Activated T-cell treated with anti-CD3 and anti-CD28 coated beads, Interleukin-2, amount 50 U/mL, for 72 hours (primary cell): ENCODE results near the gene PARM1. TPM values are rescaled to one million over a fixed set of nuclear protein-coding genes. Genes with fewer than 3 reads are reported as not detected.

Experiments used
- ATAC-seq, 2 donors: fragments of 150-1000 bp; cut with Tn5 transposase; replicated peaks in 1 of 2; 2 replicates each; pipeline ENCODE4 v1.10.0; 2021; ENCODE audit warnings: moderate library complexity in 2 of 2, mild to moderate bottlenecking in 1 of 2
- DNase-seq, 2 donors: peaks; one replicate each; pipeline ENCODE4 v3.0.0; 2021 to 2022; ENCODE audit warnings: mixed read lengths in 1 of 2
- H3K27ac Mint-ChIP-seq: one replicate; pipeline ENCODE4 v1.8.0; 2022; ENCODE audit warnings: mild to moderate bottlenecking, moderate library complexity, mixed read lengths
- H3K27me3 Mint-ChIP-seq: one replicate; pipeline ENCODE4 v1.8.0; 2022; ENCODE audit warnings: low read depth, mixed read lengths
- H3K36me3 Mint-ChIP-seq, 2 donors: one replicate each; pipeline ENCODE4 v1.8.0; 2022; ENCODE audit warnings: mixed read lengths in 2 of 2, mild to moderate bottlenecking in 1 of 2; ENCODE audit not compliant: insufficient read depth in 2 of 2
- H3K4me1 Mint-ChIP-seq: one replicate; pipeline ENCODE4 v1.8.0; 2022; ENCODE audit warnings: low read depth, mixed read lengths
- H3K4me3 Mint-ChIP-seq, 2 donors: one replicate each; pipeline ENCODE4 v1.8.0; 2022; ENCODE audit warnings: mild to moderate bottlenecking in 2 of 2, mixed read lengths in 2 of 2, moderate library complexity in 2 of 2
- H3K9me3 Mint-ChIP-seq, 2 donors: one replicate each; pipeline ENCODE4 v1.8.0; 2022; ENCODE audit warnings: mixed read lengths in 2 of 2
- total RNA-seq, 2 donors: library from RNA; stranded (reverse); gene quantifications; one replicate each; pipeline ENCODE4 v1.2.3, GENCODE V29; 2022

PARM1 gene
- total RNA-seq: under 1 TPM; 0.07 to 0.19 TPM

GRCh38 chr4:74932832-74933561 lies at the start of gene PARM1:
TSS of gene PARM1 (plus strand) at chr4:74933116. CDS start at chr4:74933328, 212 bp downstream.
- no peaks in the 10 kb centered on the region for H3K9me3 Mint-ChIP-seq
- H3K4me1 Mint-ChIP-seq: peaks cover 21% of the 10 kb centered on the region
- H3K36me3 Mint-ChIP-seq: no peaks in the 10 kb centered on the region
- peak; percentile 77 to 78 for DNase-seq
- ATAC-seq: peak; percentile 92 to 95
- H3K27me3 Mint-ChIP-seq: peaks cover 58% of the 10 kb centered on the region
- H3K27ac Mint-ChIP-seq: no peak within 1 kb of the TSS
- peak within 1 kb of the TSS; percentile 79 to 82 for H3K4me3 Mint-ChIP-seq

GRCh38 chr4:74884266-74884665 lies 48.6 kb upstream of the PARM1 start:
- no peak overlapping the region for H3K4me3 Mint-ChIP-seq
- H3K9me3 Mint-ChIP-seq: peaks cover 2% of the 10 kb centered on the region in 2 donors
- no peaks in the 10 kb centered on the region for H3K4me1 Mint-ChIP-seq
- ATAC-seq (no peak), DNase-seq (no peak)
- no peaks in the 10 kb centered on the region for H3K36me3 Mint-ChIP-seq
- no peak overlapping the region for H3K27ac Mint-ChIP-seq
- peaks cover 8% of the 10 kb centered on the region for H3K27me3 Mint-ChIP-seq

GRCh38 chr4:74886484-74886883 lies 46.4 kb upstream of the PARM1 start:
- H3K4me1 Mint-ChIP-seq: no peaks in the 10 kb centered on the region
- H3K27ac Mint-ChIP-seq: no peak overlapping the region
- DNase-seq (no peak), ATAC-seq (no peak)
- peaks cover 3% of the 10 kb centered on the region for H3K27me3 Mint-ChIP-seq
- no peaks in the 10 kb centered on the region for H3K36me3 Mint-ChIP-seq
- H3K9me3 Mint-ChIP-seq: peaks cover 0 to 2% of the 10 kb centered on the region in 2 donors
- no peak overlapping the region for H3K4me3 Mint-ChIP-seq

GRCh38 chr4:74890341-74890740 lies 42.6 kb upstream of the PARM1 start:
- H3K4me1 Mint-ChIP-seq: no peaks in the 10 kb centered on the region
- no peaks in the 10 kb centered on the region for H3K27me3 Mint-ChIP-seq
- H3K36me3 Mint-ChIP-seq: no peaks in the 10 kb centered on the region
- no peak for ATAC-seq
- H3K27ac Mint-ChIP-seq: no peak overlapping the region
- no peak overlapping the region for H3K4me3 Mint-ChIP-seq
- H3K9me3 Mint-ChIP-seq: no peaks in the 10 kb centered on the region
- DNase-seq: no peak

GRCh38 chr4:74891037-74891436 lies 41.9 kb upstream of the PARM1 start:
- no peak for DNase-seq
- no peaks in the 10 kb centered on the region for H3K36me3 Mint-ChIP-seq
- no peak for ATAC-seq
- H3K4me3 Mint-ChIP-seq: no peak overlapping the region
- no peak overlapping the region for H3K27ac Mint-ChIP-seq
- no peaks in the 10 kb centered on the region for H3K9me3 Mint-ChIP-seq
- H3K4me1 Mint-ChIP-seq: no peaks in the 10 kb centered on the region
- no peaks in the 10 kb centered on the region for H3K27me3 Mint-ChIP-seq

- no peak for ATAC-seq
Observed at GRCh38 chr4:74893171-74893570, 39.7 kb upstream of the PARM1 start.

GRCh38 chr4:74896595-74896994 lies 36.3 kb upstream of the PARM1 start:
- H3K27me3 Mint-ChIP-seq: no peaks in the 10 kb centered on the region
- ATAC-seq (no peak), DNase-seq (no peak)
- no peak overlapping the region for H3K27ac Mint-ChIP-seq
- H3K36me3 Mint-ChIP-seq: no peaks in the 10 kb centered on the region
- no peaks in the 10 kb centered on the region for H3K4me1 Mint-ChIP-seq
- H3K9me3 Mint-ChIP-seq: no peaks in the 10 kb centered on the region
- no peak overlapping the region for H3K4me3 Mint-ChIP-seq

More at GRCh38 chr4:74893171-74893570, 39.7 kb upstream of the PARM1 start:
- Mint-ChIP-seq H3K9me3 (no peaks in the 10 kb centered on the region), H3K36me3 (no peaks in the 10 kb centered on the region), H3K27ac (no peak overlapping the region), H3K4me3 (no peak overlapping the region), H3K4me1 (no peaks in the 10 kb centered on the region), H3K27me3 (no peaks in the 10 kb centered on the region)
- no peak for DNase-seq

GRCh38 chr4:74897386-74897785 lies 35.5 kb upstream of the PARM1 start:
- no peak overlapping the region for H3K27ac Mint-ChIP-seq
- no peaks in the 10 kb centered on the region for H3K4me1 Mint-ChIP-seq
- DNase-seq (no peak), ATAC-seq (no peak)
- no peaks in the 10 kb centered on the region for H3K9me3 Mint-ChIP-seq
- H3K27me3 Mint-ChIP-seq: no peaks in the 10 kb centered on the region
- no peak overlapping the region for H3K4me3 Mint-ChIP-seq
- no peaks in the 10 kb centered on the region for H3K36me3 Mint-ChIP-seq

GRCh38 chr4:74900862-74901261 lies 32.1 kb upstream of the PARM1 start:
- DNase-seq: no peak
- H3K27ac Mint-ChIP-seq: no peak overlapping the region
- H3K4me3 Mint-ChIP-seq: no peak overlapping the region
- no peak for ATAC-seq
- no peaks in the 10 kb centered on the region for H3K27me3 Mint-ChIP-seq
- H3K4me1 Mint-ChIP-seq: no peaks in the 10 kb centered on the region
- no peaks in the 10 kb centered on the region for H3K9me3 Mint-ChIP-seq
- no peaks in the 10 kb centered on the region for H3K36me3 Mint-ChIP-seq

GRCh38 chr4:74904509-74905065 lies 28.3 kb upstream of the PARM1 start:
- H3K27me3 Mint-ChIP-seq: no peaks in the 10 kb centered on the region
- H3K9me3 Mint-ChIP-seq: no peaks in the 10 kb centered on the region
- H3K4me3 Mint-ChIP-seq: no peak overlapping the region
- ATAC-seq (no peak), DNase-seq (no peak)
- no peaks in the 10 kb centered on the region for H3K36me3 Mint-ChIP-seq
- no peak overlapping the region for H3K27ac Mint-ChIP-seq
- no peaks in the 10 kb centered on the region for H3K4me1 Mint-ChIP-seq

GRCh38 chr4:74906771-74907170 lies 26.1 kb upstream of the PARM1 start:
- H3K27me3 Mint-ChIP-seq: no peaks in the 10 kb centered on the region
- H3K4me3 Mint-ChIP-seq: no peak overlapping the region
- no peak overlapping the region for H3K27ac Mint-ChIP-seq
- no peaks in the 10 kb centered on the region for H3K4me1 Mint-ChIP-seq
- H3K9me3 Mint-ChIP-seq: peaks cover 0 to 2% of the 10 kb centered on the region in 2 donors
- no peak for DNase-seq
- no peak for ATAC-seq
- no peaks in the 10 kb centered on the region for H3K36me3 Mint-ChIP-seq

- DNase-seq (no peak), ATAC-seq (no peak)
- H3K9me3 Mint-ChIP-seq: peaks cover 4 to 5% of the 10 kb centered on the region in 2 donors
- no peaks in the 10 kb centered on the region for H3K27me3 Mint-ChIP-seq
- H3K4me3 Mint-ChIP-seq: no peak overlapping the region
- H3K36me3 Mint-ChIP-seq: no peaks in the 10 kb centered on the region
- no peak overlapping the region for H3K27ac Mint-ChIP-seq
- H3K4me1 Mint-ChIP-seq: no peaks in the 10 kb centered on the region
Observed at GRCh38 chr4:74919783-74920182, 13.1 kb upstream of the PARM1 start.

- Mint-ChIP-seq H3K4me1 (no peaks in the 10 kb centered on the region), H3K27ac (no peak overlapping the region), H3K4me3 (no peak overlapping the region), H3K36me3 (no peaks in the 10 kb centered on the region), H3K27me3 (no peaks in the 10 kb centered on the region), H3K9me3 (peaks cover 0 to 2% of the 10 kb centered on the region in 2 donors)
- no peak for DNase-seq
- no peak for ATAC-seq
Observed at GRCh38 chr4:74920704-74921103, 12.2 kb upstream of the PARM1 start.

- ATAC-seq (no peak), DNase-seq (no peak)
- Mint-ChIP-seq H3K4me1 (no peaks in the 10 kb centered on the region), H3K9me3 (no peaks in the 10 kb centered on the region), H3K36me3 (no peaks in the 10 kb centered on the region), H3K27me3 (no peaks in the 10 kb centered on the region), H3K4me3 (no peak overlapping the region), H3K27ac (no peak overlapping the region)
Observed at GRCh38 chr4:74921490-74921889, 11.4 kb upstream of the PARM1 start.
